ENCODE data around the gene SLC7A6OS.

Gene SLC7A6OS

GRCh38 chr16:68275611-68276191 is 35.0 kb downstream of the SLC7A6OS start:
- DNase-seq, result no peak

- DNase-seq, result no peak
These were observed 36.3 kb downstream of the SLC7A6OS start for GRCh38 chr16:68274441-68274840.

- no peak for DNase-seq
These were observed 36.9 kb downstream of the SLC7A6OS start for GRCh38 chr16:68273896-68274295.

- no peak for DNase-seq
These were observed 37.3 kb downstream of the SLC7A6OS start for GRCh38 chr16:68273459-68273858.

GRCh38 chr16:68272507-68273209 is 38.1 kb downstream of the SLC7A6OS start:
- DNase-seq, result no peak

- DNase-seq, result no peak
These were observed 40.4 kb downstream of the SLC7A6OS start for GRCh38 chr16:68270353-68270752.

- DNase-seq, result no peak
These were observed 41.0 kb downstream of the SLC7A6OS start for GRCh38 chr16:68269793-68270192.

- no peak for DNase-seq
These were observed 42.9 kb downstream of the SLC7A6OS start for GRCh38 chr16:68267612-68268405.

GRCh38 chr16:68265078-68265920 is 45.4 kb downstream of the SLC7A6OS start:
- DNase-seq, result peak; percentile 34

- DNase-seq, result peak; percentile 78
These were observed 46.3 kb downstream of the SLC7A6OS start, which contains the start of gene SLC7A6 for GRCh38 chr16:68264128-68265077. SLC7A6 (plus strand) TSS chr16:68264526; CDS start chr16:68274727, 10,201 bp downstream.

- DNase-seq, result no peak
These were observed 47.1 kb downstream of the SLC7A6OS start for GRCh38 chr16:68263559-68264127.

GRCh38 chr16:68259007-68259825 is 51.5 kb downstream of the SLC7A6OS start:
- no peak for DNase-seq

- no peak for DNase-seq
These were observed 52.6 kb downstream of the SLC7A6OS start for GRCh38 chr16:68257906-68258800.

- DNase-seq, result no peak
These were observed 53.4 kb downstream of the SLC7A6OS start for GRCh38 chr16:68257251-68257905.

GRCh38 chr16:68255712-68256111 is 55.0 kb downstream of the SLC7A6OS start:
- DNase-seq, result no peak

GRCh38 chr16:68253721-68254120 is 57.0 kb downstream of the SLC7A6OS start:
- no peak for DNase-seq

- DNase-seq, result no peak
These were observed 58.4 kb downstream of the SLC7A6OS start for GRCh38 chr16:68252383-68252782.

- no peak for DNase-seq
These were observed 58.9 kb downstream of the SLC7A6OS start for GRCh38 chr16:68251832-68252231.

- DNase-seq, result no peak
These were observed 59.8 kb downstream of the SLC7A6OS start for GRCh38 chr16:68250951-68251350.
